Fibroblast of lung (primary cell): ENCODE results near the gene CPN2.

Experiments
- CTCF ChIP-seq, 2 donors: IDR thresholded peaks in 1 of 2; conservative IDR thresholded peaks in 1 of 2; 1 replicate in 1 of 2; 2 replicates in 1 of 2; pipeline ENCODE4 v1.5.1; 2011 to 2012; ENCODE audit warnings: low read length in 2 of 2, control low read depth in 1 of 2, inconsistent platforms in 1 of 2, low read depth in 1 of 2, mild to moderate bottlenecking in 1 of 2
- EZH2 ChIP-seq: IDR thresholded peaks from 2 replicates; pipeline ENCODE4 v1.5.1; 2012; ENCODE audit warnings: low read length, control low read depth, mild to moderate bottlenecking; ENCODE audit errors: missing control alignments

- no peak for TF ChIP-seq EZH2
- TF ChIP-seq CTCF (conservative IDR thresholded peaks at IDR 0.05 in 1 of 2, IDR thresholded peaks at IDR 0.05 in 1 of 2; ENCODE audit: low read depth in 1 of 2, low read length in 2 of 2): no peak
These were observed 23.8 kb upstream of the CPN2 start for GRCh38 chr3:194374935-194375334.
